ENCODE measurements around the gene CLDN24.
"Not testable (repeated sequence)": the region's sequence is repeated elsewhere in the genome, so short reads cannot be mapped to it uniquely, and the experiment has no call there.

CLDN24 gene

GRCh38 chr4:183345261-183345660 lies 23.0 kb upstream of the CLDN24 start:
- DNase-seq = no peak

GRCh38 chr4:183344523-183345255 lies 22.5 kb upstream of the CLDN24 start:
- no peak for DNase-seq

DNA sequence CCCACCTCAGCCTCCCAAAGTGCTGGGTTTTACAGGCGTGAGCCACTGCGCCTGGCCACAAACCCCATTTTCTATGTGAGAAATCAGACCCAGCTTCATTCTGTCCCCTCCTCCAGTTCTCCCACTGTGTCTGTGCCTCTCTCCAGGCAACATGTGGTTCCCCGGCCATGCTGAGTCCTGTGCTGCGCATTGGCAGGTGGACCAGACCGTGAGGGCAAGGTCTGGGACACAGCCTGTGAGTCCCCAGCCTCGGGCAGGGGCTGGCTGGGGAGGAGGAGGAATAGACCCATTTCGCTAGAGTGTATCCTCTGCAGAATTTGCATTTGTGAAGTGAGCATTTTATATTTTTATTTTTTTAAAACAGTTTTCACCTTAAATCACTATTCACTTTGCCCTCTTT lies 21.5 kb upstream of the CLDN24 start:
- no peak for DNase-seq

DNA sequence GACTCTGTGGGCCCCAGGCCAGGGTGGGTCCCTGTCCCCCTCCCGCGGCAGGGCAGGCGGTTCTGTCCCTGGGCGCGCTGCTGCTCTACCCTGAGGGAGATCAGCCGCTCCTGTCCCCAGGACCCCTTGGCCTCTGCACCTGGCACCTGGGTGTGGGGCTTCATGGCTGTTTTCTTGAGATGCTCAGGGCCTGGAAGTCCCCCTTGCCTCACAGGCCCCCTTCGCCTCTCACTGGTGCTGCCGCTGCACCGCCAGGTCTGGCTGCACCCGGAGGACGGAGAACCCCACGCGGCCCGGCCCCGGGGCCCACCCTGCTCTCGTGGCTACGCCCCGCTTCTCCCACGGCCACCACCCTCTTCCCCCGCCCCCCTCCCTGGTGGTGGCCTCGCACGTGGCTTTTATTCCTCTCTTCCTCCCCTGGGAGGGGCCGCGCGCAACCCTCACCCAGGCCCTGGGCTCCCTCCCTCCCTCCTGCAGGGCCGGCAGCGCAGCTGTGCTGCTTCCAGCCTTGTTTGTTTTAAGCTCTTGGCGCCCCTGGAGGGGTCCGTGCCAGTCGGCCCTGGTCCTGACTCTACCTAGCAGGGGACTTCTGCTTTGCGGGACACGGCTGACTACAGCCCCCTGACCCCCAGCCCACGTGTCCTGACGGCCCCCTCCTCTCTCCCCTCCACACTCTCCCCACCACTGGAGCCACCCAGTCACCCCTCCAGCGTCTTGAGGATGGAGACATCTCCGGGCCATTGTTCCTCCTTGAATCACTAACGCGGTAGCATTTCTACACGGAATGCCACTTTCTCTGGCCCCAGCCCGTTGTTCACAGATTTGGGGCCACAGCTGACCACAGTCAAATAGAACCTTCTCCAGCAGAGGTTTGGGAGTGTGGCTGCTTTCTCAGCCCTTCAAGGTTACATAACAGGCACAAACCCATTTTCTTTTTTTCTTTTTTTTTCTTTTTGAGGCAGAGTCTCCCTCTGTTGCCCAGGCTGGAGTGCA lies 20.6 kb upstream of the CLDN24 start:
- no peak for DNase-seq

- DNase-seq = no peak
These were observed 15.6 kb upstream of the CLDN24 start for GRCh38 chr4:183337833-183338232.

DNA sequence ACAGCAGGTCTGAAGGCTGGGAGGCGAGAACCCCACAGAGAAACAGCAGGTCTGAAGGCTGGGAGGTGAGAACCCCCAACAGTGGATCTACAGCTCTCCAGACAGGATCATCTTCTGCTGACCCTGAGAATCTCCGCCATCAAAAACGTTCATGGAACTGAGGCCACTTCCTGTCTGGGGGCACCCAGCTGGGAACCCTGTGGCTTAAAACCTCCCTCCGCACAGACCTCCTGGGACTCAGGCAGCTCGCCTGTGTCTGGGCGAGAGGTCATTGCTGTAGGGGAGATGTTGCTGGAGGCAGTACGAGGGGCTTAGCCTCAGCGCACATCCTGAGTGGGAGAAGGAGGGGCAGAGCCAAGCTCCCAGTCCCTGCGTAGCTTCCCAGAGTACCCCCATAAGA lies 15.1 kb upstream of the CLDN24 start:
- no peak for DNase-seq

- DNase-seq = no peak
These were observed 13.2 kb upstream of the CLDN24 start for GRCh38 chr4:183335369-183335940.

- no peak for DNase-seq
These were observed 11.8 kb upstream of the CLDN24 start for GRCh38 chr4:183333983-183334382.

DNA sequence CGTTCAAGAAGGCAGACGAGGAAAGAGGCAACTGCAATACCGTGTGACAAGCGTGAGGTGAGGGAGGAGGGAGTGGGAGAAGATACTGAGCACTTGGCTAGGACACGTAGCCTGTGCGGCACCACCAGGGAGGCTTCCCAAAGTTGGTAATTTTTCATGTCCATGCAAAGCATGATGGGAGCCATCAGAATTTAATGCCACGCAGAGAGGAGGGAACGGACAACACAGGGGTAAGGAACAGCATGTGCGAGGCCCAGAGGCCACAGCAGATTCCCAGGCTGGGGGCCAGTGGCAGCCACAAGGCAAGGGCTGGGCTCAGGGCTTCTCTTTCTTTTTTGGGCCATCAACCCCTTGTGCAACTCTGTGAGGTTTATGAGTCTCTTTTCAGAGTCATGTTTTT lies 11.0 kb upstream of the CLDN24 start:
- DNase-seq = no peak

- DNase-seq = no peak
These were observed 10.2 kb upstream of the CLDN24 start for GRCh38 chr4:183332447-183332846.

GRCh38 chr4:183330841-183331240 lies 8.6 kb upstream of the CLDN24 start:
- no peak for DNase-seq

DNA sequence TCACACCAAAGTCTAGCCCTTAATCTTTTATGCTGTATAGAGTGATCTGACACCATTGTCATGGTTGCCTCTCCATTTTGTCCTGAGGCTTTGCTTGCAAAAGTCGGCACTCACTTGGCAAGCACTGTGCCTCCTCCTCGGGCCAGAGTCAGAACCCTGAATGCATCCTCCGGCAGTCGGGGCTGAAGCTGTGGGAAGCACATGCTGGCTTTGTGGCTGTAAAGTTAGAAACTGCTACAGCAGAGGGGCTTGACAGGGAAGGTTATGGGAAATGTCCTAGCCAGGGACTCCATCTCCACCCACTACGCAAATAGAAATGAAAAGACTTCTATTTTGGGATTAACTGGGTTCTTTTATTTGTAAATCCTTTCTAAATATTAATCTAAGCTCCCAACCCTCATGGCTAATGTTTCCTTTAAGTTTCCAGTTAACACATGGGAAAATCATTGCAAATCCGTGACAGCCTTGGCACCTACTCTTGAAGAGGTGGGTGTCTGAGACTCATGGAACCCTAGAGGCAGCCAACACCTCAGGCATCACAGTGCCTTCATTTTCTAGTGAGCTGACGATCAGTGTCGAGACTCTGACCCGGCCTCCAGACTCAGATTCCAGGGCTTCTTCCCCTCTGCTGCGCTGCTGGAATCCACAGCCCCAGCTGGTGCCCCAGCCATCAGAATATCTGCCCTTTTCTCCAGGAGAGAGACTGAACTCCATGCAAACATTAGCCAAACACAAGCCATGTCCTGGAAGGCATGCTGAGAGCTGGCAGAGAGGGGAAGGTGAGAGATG lies 7.9 kb upstream of the CLDN24 start:
- no peak for DNase-seq

DNA sequence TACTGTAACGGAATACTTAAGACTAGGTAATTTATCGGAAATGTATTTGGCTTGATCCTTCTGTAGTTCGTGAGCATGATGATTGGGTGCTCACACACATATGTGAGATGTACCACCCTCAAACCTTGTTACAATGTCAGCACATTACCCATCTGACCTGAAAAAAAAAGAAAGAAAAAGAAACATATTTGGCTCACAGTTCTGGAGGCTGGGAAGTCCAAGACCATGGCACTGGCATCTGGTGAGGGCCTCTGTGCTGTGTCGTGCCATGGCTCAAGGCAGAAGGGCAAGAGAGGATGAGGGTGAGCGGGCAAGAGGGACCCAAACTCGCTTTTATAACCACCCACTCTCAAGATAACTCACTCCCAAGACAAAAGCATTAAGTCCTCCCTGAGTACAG lies 7.0 kb upstream of the CLDN24 start:
- no peak for DNase-seq

GRCh38 chr4:183328832-183329231 lies 6.6 kb upstream of the CLDN24 start:
- DNase-seq = no peak

GRCh38 chr4:183327827-183328226 lies 5.6 kb upstream of the CLDN24 start:
- no peak for DNase-seq

DNA sequence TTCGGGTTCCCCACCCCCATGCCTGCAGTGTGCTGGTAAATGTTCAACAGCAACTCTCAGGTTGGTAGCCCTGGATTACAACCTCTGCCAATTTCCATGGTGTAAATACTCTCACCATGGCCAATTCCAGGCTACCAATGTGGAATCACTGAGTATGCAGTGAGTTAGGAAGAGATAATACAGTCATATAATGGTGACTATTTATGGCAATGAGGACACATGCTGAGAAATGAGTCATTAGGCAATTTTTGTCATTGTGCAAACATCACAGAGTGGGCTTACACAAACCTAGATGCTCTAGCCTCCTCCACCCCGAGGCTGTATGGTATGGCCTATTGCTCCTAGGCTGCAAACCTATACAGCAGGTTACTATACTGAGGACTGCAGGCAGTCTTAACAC lies 4.6 kb upstream of the CLDN24 start:
- no peak for DNase-seq

- not testable (repeated sequence) for DNase-seq
These were observed 4.2 kb upstream of the CLDN24 start for GRCh38 chr4:183326387-183326786.

DNA sequence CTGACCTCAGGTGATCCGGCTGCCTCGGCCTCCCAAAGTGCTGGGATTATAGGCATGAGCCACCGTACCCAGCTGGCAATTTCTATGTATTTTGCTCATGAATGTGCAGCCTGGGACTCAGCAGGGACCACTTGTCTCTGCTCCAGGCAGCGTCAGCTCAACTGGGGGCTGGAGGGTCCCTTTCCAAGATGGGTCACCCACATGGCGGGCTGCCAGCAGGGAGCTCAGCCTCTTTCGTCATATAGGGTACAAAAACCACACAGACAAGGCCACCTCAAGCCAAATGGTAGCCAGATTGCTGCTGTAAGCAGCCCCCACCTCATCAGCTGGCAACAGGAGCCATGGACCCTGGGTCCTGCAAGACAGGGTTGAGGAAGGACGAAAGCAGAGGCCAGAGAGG lies 2.4 kb upstream of the CLDN24 start:
- DNase-seq = no peak

- DNase-seq = not testable (repeated sequence)
These were observed 1.8 kb upstream of the CLDN24 start for GRCh38 chr4:183324056-183324455.

GRCh38 chr4:183323295-183323694 lies 1.1 kb upstream of the CLDN24 start:
- no peak for DNase-seq

DNA sequence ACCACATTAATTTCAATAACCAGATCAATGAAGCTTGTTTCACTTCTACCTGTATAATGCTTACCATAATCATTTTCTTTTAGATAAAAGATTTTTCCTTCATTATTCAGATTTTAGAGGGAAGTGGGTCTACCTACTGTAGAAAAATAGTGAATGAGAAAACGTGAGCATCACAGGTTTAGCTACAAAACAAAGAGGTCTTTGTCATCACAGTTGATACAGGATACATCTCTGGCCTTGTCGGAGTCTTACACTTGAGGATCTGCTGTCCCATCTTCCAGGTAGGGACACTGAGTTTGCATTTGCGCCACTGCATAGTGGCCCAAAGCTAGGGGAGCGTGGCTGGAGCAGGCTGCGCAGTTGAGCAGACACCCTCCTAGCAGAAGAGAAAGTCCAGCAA lies 710 bp downstream of the CLDN24 start:
- DNase-seq = no peak

GRCh38 chr4:183321079-183321478 lies 1.1 kb downstream of the CLDN24 start:
- no peak for DNase-seq

All from NCI-H2171 (cell line).